ENCODE data around the gene TSPY3.
"Not testable (repeated sequence)": the region's sequence is repeated elsewhere in the genome, so short reads cannot be mapped to it uniquely, and the experiment has no call there.

The TSPY3 gene

GRCh38 chrY:9398121-9398520 lies at the start of gene TSPY3:
Gene TSPY3 (plus strand): TSS chrY:9398421. CDS start chrY:9398467, 46 bp downstream.
- DNase-seq (ENCODE audit: low read depth) = not testable (repeated sequence)

GRCh38 chrY:9357497-9357896 lies 40.7 kb upstream of the TSPY3 start, which contains the start of gene TSPY8:
Gene TSPY8 (plus strand): TSS chrY:9357797. CDS start chrY:9357843, 46 bp downstream.
- DNase-seq (ENCODE audit: low read depth) = not testable (repeated sequence)

- not testable (repeated sequence) for DNase-seq (ENCODE audit: low read depth)
Observed at GRCh38 chrY:9396527-9396926, 1.7 kb upstream of the TSPY3 start.
